Heart left ventricle (tissue), 13 donors: Measurements from ENCODE around the gene SYNM.

Experiments
- CTCF ChIP-seq, 12 donors: fragments of 200-600 bp; sonication (generic) in 4 of 12; IDR thresholded peaks; one replicate each; pipeline versions ENCODE4 v1.5.0 to v1.8.0; 2018 to 2022; ENCODE audit warnings: antibody characterized with exemption in 12 of 12, mild to moderate bottlenecking in 5 of 12
- POLR2A ChIP-seq, 2 donors: fragments of 450-650 bp; IDR thresholded peaks; one replicate each; pipeline ENCODE4 v1.6.1; 2017; ENCODE audit warnings: antibody characterized with exemption in 2 of 2, mild to moderate bottlenecking in 2 of 2, moderate library complexity in 2 of 2
- donor health status: ischemic (EF 13 %, LVEDD 7.1; RV severe dilation, severe dysfunction).
- donor health status: DM: no; HTN: yes; CAD: no.
- donor health status: DM: no; HTN: no; CAD: no.
- donor health status: ischemic (EF 25% LVEDD 6.9; RV normal size, moderate dysfunction).
- donor health status: ischemic (EF 25% LVEDD 5.7; RV mildly dilated, moderate dysfunction).
- donor health status: ischemic (EF 35%, LVEDD 5.7; RV mildly dilated, moderate dysfunction).
- donor health status: nonischemic (EF 11% LVEDD 7.7; RV severe dilation, severe dysfunction).
- donor health status: DM: yes; HTN: yes; CAD: no.
- donor health status: PGD.
- donor health status: ischemic (EF 29% LVEDD 5.4; RV normal size, mild dysfunction).
- donor health status: nonischemic (EF 23%, LVEDD 6.1; RV moderate dilation, normal function).

GRCh38 chr15:99120050-99120777, 15.3 kb downstream of the SYNM start:
- TF ChIP-seq POLR2A (IDR thresholded peaks at IDR 0.05) (no peak), CTCF (IDR thresholded peaks at IDR 0.05) (no peak)
